ENCODE results near the gene AKR7A3.

DNA sequence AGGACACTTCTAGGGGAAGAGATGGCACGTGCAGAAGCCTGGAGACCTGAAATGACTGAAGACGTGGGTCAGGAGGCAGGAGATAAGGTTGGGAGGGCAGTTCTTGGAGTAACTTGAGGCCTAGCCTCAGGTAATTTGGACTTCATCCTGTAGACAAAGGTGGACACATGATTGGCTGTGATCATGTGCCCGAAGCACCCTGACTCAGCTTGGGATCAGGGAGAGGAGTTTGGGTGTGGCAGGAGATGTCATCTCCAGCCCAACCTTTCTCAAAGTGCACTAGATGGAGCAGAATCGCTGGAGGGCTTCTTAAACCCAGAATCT lies 25.0 kb upstream of the AKR7A3 start:
- no peak for TF ChIP-seq CTCF (IDR thresholded peaks at IDR 0.05)
- TF ChIP-seq POLR2AphosphoS5 (IDR thresholded peaks at IDR 0.05; ENCODE audit: low read depth, low read length), result no peak
- no peak for TF ChIP-seq SIN3A (IDR thresholded peaks at IDR 0.05; ENCODE audit: borderline replicate concordance, insufficient read depth, low read depth, low read length)
- TF ChIP-seq TCF7L2 (IDR thresholded peaks at IDR 0.05; ENCODE audit: low read depth, low read length), result no peak
- no peak for TF ChIP-seq REST (IDR thresholded peaks at IDR 0.05; ENCODE audit: insufficient read depth in 1 of 2, low read depth in 2 of 2, low read length in 1 of 2)
